CD4-positive, alpha-beta T cell treated with Interleukin-21 for 1 hour (primary cell): Measurements from ENCODE around the gene CCND3.
A peak's percentile ranks its signal among the peaks of the same experiment; 100 is the strongest.

Experiments
- DNase-seq: peaks from one replicate; pipeline ENCODE4 v3.0.0-alpha.2; 2020

CCND3 gene

DNA sequence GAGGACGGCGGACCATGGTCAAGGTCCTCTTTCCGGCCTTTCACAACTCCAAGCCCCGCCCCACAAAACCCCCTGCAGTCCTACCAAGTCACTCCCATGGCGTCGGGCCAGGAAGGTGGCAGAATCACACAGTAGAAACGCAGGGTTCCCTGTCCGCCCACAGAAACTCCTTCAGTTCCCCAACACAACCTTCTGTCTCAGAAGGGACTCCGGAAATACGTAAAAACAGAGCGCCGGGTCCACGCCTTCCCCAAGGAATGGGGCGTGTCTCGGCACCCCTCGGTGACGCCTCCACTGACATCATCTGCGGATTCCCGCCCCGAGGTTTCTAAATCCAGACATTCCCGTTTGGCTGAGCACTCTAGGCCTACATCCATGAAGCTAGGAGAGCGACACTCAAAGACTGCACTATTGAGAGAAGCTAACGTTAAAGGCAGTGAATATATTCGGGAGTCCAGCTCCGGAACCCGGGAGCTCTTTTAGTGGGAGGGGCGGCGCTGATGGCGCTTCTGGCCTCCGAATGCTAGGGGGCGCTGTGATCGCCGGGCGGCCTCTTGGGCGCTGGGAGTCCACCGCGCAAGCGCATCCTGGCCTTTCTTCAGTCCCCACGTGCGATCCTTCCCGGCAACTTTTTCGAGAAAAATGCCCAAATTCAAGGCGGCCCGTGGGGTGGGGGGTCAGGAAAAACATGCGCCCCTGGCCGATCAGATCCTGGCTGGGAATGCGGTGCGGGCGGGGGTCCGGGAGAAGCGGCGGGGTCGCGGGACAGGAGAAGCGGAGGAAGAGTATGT lies 20.5 kb downstream of the CCND3 start, which contains the start of the genes BYSL and MED20:
BYSL (plus strand) TSS at position 579 of the 791 bp plus-strand sequence; CDS start at position 643, 64 bp downstream.
MED20 (minus strand) TSS at position 219 of the 791 bp plus-strand sequence; CDS start at position 98, 121 bp downstream.
- peak; percentile 95 for DNase-seq

DNA sequence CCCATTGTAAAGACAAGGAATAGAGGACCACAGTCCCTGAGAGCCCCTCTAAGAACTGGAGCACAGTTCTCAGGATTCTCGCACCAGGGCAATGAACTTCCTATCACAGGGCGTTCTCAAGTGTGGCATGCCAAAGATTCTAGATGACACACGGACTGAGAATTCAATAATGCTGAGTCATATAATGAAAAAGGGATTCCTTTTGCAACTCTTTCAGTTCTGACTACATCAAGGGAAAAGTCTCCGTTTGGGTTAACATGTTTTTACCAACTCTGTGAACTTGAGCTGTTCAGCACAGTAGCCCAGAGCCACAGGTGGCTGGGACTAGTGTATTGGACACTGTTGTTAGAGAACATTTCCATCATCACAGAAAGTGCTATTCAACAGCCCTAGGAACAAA lies 24.1 kb downstream of the CCND3 start:
- DNase-seq: no peak

DNA sequence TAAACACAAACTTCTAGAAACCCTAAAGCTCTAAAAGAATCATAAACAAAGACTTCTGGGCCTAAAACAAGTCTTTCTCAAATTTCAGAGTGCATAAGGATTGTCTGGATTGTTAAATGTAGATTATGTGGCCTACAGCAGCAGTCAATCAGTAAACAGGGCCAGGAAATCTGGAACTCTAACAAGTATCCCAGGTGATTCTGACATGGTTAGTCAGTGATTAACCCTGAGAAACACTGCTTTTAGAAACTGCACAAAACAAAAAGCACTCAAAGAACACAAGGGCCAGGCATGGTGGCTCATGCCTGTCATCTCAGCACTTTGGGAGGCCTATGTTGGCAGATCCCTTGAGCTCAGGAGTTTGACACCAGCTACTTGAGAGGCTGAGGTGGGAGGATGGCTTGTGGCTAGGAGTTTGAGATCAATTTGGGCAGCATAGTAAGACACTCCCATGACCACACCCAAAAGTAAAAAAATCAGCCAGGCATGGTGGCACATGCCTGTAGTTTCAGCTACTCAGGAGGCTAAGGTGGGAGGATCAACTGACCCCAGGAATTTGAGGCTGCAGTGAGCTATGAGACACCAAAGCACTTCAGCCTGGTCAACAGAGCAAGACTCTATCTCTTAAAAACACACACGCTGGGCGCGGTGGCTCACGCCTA lies 26.6 kb downstream of the CCND3 start:
- DNase-seq: no peak

DNA sequence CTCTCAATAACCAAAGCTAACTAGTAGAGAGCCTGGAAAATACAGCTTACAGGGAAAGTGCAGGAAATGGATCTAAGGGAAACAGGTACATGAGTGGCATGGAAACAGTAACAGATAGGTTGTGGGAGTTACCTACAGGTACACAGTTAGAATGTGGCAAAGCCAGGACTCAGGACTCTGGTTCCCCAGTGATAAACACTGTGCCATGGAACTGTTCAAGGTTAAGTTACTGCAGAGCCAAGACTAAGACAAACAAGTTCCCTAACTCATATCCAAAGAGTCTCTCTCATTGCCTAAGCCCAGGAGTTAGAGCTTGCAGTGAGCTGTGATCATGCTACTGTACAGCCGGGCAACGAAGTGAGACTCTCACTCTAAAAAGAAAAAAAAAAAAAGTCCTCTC lies 27.3 kb downstream of the CCND3 start:
- no peak for DNase-seq

DNA sequence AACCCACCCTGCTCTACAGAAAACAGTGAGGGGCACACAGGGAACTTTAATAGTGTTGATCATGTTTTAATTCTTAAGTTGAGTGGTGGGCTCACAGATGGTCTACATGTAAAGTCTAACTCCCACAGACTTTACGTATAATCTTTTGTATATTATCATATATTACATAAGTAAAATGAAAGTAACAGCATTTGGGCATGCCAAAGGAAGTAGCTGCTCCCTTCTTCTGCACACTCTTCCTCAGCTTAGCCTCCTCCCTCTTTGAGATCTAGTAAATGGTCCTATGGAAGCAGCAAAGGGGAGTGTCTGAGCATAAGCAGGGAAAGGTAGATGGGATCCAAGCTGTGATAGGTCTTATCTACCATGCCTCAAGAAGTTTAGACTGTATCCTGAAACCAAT lies 31.9 kb downstream of the CCND3 start:
- DNase-seq: no peak

DNA sequence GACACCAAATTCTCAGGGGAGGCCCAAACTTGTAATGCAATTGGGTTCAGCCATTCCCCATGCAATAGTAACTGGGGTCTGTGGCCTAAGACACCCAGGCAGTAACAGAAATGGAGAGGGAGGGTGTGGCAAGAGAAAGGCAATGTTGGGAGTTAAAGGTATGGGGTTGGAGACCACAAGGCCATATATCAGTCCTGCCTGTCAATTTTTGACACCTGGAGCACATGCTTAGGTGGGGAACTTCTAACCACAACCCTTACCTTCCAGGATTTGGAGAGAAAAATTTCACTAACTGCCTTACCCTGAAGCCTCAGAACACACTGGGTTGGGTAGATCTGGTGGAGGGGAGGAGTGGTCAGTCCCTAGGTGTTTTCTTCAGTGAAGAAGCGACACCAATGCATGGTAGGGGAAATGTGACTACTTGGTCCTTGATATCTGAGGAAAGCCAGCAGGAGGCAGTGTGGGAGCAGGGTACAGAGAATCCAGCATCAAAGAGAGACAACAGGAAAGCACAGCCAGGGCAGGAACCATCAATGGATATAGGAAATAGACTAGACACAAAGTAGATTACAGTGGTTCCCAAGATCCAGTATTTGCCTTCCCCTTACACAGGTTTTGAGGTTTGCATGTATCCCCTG lies 39.6 kb downstream of the CCND3 start:
- DNase-seq: peak; percentile 75

GRCh38 chr6:41900861-41901260 lies 40.7 kb downstream of the CCND3 start:
- DNase-seq: no peak

GRCh38 chr6:41896281-41896680 lies 45.3 kb downstream of the CCND3 start:
- no peak for DNase-seq

- DNase-seq: peak; percentile 88
Observed at GRCh38 chr6:41895300-41896233, 46.0 kb downstream of the CCND3 start, which contains the start of gene USP49. Gene USP49, minus strand, starts transcription at chr6:41895375. Its CDS starts 88,392 bp downstream, at chr6:41806983.

- DNase-seq: no peak
Observed at GRCh38 chr6:41894366-41895299, 47.0 kb downstream of the CCND3 start.

- no peak for DNase-seq
Observed at GRCh38 chr6:41892921-41893564, 48.6 kb downstream of the CCND3 start.

DNA sequence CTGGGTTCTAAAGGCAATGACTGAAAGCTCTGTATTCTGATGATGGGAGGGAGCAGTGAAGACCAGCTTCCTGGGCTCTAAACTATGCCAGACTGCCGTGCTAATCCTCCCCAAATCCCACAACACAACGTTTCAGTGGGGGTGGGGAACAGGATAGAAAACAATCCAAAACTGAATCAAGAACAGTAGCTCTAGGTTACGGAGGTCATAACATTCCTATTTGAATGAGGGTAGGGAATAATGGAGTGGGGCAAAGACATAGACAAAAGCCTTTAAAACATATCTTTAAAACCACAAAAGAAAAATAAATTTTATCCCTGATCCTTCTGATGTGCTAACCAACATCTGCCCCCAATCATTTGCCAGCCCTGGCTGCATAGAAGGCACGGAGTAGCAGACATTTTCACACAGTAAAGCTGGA lies 54.3 kb downstream of the CCND3 start:
- no peak for DNase-seq

DNA sequence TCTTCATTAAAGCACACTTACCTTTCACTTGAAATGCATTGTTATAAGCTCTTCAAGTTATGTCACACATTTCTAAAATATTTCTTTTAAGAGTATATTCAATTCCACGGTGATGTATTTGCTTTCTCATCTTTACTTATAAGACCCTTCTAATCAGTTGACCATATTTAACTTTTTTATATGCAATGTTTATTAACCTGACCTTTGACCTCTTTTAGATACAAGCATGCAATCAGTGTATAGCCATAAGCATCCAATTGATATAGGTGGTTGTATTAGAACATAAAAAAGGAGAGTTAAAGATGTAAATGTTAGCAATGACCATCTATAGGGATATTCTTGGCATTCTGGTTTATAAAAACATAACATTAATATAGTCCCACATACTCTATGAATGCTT lies 55.7 kb downstream of the CCND3 start:
- DNase-seq: no peak

DNA sequence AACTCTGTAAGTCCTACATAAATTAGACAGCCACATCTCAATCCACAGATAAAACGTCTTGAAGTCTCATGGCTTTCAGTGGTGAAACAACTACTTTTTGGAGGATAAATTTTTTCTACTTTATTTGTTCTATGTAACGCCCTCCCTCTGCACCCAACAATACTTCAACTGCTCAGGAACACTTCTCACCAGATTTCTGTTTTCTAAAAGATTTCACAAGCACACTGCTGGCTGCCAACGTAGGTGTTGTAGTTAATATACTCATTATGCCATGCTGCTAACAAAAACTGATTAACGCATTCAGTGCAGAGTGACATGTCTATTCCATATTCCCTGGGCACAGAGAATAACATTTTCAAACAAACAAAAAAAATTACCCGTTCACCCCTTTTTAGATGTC lies 56.7 kb downstream of the CCND3 start:
- no peak for DNase-seq
